RWPE2 (cell line): Measurements from ENCODE around the gene DENND6B.

ENCODE experiments used
- ATAC-seq: fragments of 200-7000 bp; cut with Tn5 transposase; 3 replicates; pipeline ENCODE4 v1.9.1; 2021; ENCODE audit warnings: low read depth
- DNase-seq: peaks from one replicate; pipeline ENCODE4 v3.0.0-alpha.2; 2020; ENCODE audit warnings: low spot score
- H3K27ac ChIP-seq: fragments of 450-650 bp; 2 replicates; pipeline ENCODE4 v1.5.1; 2017; ENCODE audit warnings: mild to moderate bottlenecking; ENCODE audit not compliant: poor library complexity, severe bottlenecking
- H3K27me3 ChIP-seq: fragments of 250-450 bp; sonication (Bioruptor Pico); 2 replicates; pipeline ENCODE4 v1.5.1; 2021; ENCODE audit warnings: mild to moderate bottlenecking, moderate library complexity; ENCODE audit not compliant: insufficient read depth, poor library complexity, severe bottlenecking
- H3K36me3 ChIP-seq: fragments of 250-450 bp; sonication (Bioruptor Pico); 2 replicates; pipeline ENCODE4 v1.5.1; 2020; ENCODE audit warnings: low read depth, mild to moderate bottlenecking, moderate library complexity
- H3K4me1 ChIP-seq: fragments of 250-450 bp; sonication (Bioruptor Pico); 2 replicates; pipeline ENCODE4 v1.5.1; 2021; ENCODE audit warnings: mild to moderate bottlenecking, moderate library complexity; ENCODE audit not compliant: insufficient read depth, poor library complexity, severe bottlenecking
- H3K4me3 ChIP-seq: fragments of 250-450 bp; sonication (Bioruptor Pico); 2 replicates; pipeline ENCODE4 v1.5.1; 2021; ENCODE audit warnings: mild to moderate bottlenecking, moderate library complexity; ENCODE audit not compliant: severe bottlenecking
- H3K9me3 ChIP-seq: fragments of 250-450 bp; sonication (Bioruptor Pico); 2 replicates; pipeline ENCODE4 v1.5.1; 2021; ENCODE audit warnings: mild to moderate bottlenecking, moderate library complexity; ENCODE audit not compliant: severe bottlenecking
- CTCF ChIP-seq: fragments of 450-650 bp; IDR thresholded peaks from one replicate; pipeline ENCODE4 v1.5.1; 2017; ENCODE audit warnings: mild to moderate bottlenecking, moderate library complexity; ENCODE audit not compliant: poor library complexity, severe bottlenecking

The DENND6B gene

GRCh38 chr22:50314455-50315288 is 12.1 kb downstream of the DENND6B start:
- H3K27me3 ChIP-seq, result no peaks in the 10 kb centered on the region
- no peaks in the 10 kb centered on the region for H3K9me3 ChIP-seq
- no peak overlapping the region for H3K27ac ChIP-seq
- DNase-seq (peak; percentile 61), ATAC-seq (peak; percentile 30; the same call in 2 of the 3 replicates)
- H3K4me3 ChIP-seq, result no peak overlapping the region
- no peaks in the 10 kb centered on the region for H3K36me3 ChIP-seq
- TF ChIP-seq CTCF, result no peak
- H3K4me1 ChIP-seq, result peaks cover 10% of the 10 kb centered on the region

GRCh38 chr22:50314081-50314454 is 12.7 kb downstream of the DENND6B start:
- Histone ChIP-seq H3K4me3 (no peak overlapping the region), H3K4me1 (peaks cover 10% of the 10 kb centered on the region), H3K27me3 (no peaks in the 10 kb centered on the region), H3K27ac (no peak overlapping the region), H3K36me3 (no peaks in the 10 kb centered on the region), H3K9me3 (no peaks in the 10 kb centered on the region)
- TF ChIP-seq CTCF, result no peak
- DNase-seq, result no peak
- no peak for ATAC-seq

GRCh38 chr22:50313600-50313999 is 13.2 kb downstream of the DENND6B start:
- Histone ChIP-seq H3K36me3 (no peaks in the 10 kb centered on the region), H3K4me3 (no peak overlapping the region), H3K9me3 (no peaks in the 10 kb centered on the region), H3K27ac (no peak overlapping the region), H3K4me1 (peaks cover 10% of the 10 kb centered on the region), H3K27me3 (no peaks in the 10 kb centered on the region)
- no peak for TF ChIP-seq CTCF
- DNase-seq (peak; percentile 58), ATAC-seq (no peak)

GRCh38 chr22:50313021-50313420 is 13.8 kb downstream of the DENND6B start:
- Histone ChIP-seq H3K36me3 (no peaks in the 10 kb centered on the region), H3K4me1 (peaks cover 10% of the 10 kb centered on the region), H3K27ac (no peak overlapping the region), H3K27me3 (no peaks in the 10 kb centered on the region), H3K9me3 (no peaks in the 10 kb centered on the region), H3K4me3 (no peak overlapping the region)
- TF ChIP-seq CTCF, result no peak
- no peak for ATAC-seq
- no peak for DNase-seq

GRCh38 chr22:50312371-50312770 is 14.4 kb downstream of the DENND6B start:
- Histone ChIP-seq H3K9me3 (no peaks in the 10 kb centered on the region), H3K4me3 (no peak overlapping the region), H3K27me3 (no peaks in the 10 kb centered on the region), H3K36me3 (no peaks in the 10 kb centered on the region), H3K27ac (no peak overlapping the region), H3K4me1 (peaks cover 10% of the 10 kb centered on the region)
- TF ChIP-seq CTCF, result no peak
- ATAC-seq (no peak), DNase-seq (no peak)
